NCI-H2227 (cell line): ENCODE measurements around the gene TP53TG3.
"Not testable (repeated sequence)": the region's sequence is repeated elsewhere in the genome, so short reads cannot be mapped to it uniquely, and the experiment has no call there.

Experiments used
- DNase-seq: peaks from one replicate; lab custom pipeline; 2025; ENCODE audit not compliant: unreplicated experiment; lab: John Stamatoyannopoulos, UW

The TP53TG3 gene, protein sequence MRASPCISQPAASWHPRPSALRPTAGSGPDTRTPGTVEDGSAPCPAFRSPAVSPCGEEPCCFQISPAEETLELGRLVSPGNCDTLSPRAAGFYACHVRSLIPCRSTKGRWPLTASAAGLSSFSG

DNA sequence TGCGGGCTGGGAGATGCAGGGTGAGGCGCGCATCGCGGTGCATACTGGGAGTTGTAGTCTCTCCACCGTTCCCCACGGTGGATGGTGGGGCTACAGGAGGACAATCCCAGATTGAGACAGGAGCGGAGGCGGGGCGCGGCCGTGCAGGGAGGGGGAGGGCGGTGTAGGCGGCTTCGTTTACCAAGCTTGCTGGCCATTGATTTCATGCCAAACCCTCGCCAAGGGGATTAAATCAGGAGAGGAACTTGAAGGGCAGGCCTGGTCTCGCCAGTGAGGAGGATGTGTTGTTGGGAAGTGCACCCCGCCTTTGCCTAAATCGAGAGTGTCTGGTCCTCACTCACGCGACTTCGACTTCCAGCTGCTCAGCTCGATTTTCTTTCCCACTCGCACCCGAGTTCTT lies at the start of gene TP53TG3:
TP53TG3 (minus strand) TSS at position 101 of the 400 bp plus-strand sequence; CDS start at position 33, 68 bp downstream.
- DNase-seq, result not testable (repeated sequence)

DNA sequence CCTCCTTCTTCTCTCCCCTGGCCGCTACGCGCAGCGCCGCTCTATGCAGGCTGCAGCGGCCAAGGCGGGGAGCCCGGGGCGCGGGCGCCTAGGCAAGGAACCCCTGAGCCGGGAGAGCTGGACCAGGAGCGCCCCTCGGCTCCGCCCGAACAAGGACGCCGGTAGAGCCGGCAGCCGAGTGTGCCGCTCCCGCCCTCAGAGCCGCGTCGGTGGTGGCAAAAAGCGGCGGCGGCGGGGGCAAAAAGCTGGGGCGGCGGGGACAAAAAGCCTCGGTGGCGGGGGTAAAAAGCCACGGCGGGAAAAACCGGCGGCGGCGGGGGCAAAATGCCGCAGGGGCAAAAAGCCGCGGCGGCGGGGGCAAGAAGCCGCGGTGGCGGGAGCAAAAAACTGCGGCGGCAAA lies 25.1 kb downstream of the TP53TG3 start:
- not testable (repeated sequence) for DNase-seq

DNA sequence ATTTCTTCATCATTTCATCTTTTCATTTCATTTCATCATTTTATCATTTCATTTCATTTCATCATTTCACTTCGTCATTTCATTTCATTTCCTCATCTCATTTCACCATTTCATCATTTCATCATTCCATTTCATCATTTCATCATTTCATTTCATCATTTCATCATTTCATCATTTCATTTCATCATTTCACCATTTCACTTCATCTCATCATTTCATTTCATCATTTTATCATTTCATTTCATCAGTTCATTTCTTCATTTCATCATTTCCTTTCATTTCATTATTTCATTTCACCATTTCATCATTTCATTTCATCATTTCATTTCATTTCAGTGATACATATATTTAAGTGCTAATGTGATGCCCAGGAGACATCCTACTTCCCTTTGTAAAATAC lies 28.4 kb downstream of the TP53TG3 start:
- DNase-seq, result not testable (repeated sequence)

DNA sequence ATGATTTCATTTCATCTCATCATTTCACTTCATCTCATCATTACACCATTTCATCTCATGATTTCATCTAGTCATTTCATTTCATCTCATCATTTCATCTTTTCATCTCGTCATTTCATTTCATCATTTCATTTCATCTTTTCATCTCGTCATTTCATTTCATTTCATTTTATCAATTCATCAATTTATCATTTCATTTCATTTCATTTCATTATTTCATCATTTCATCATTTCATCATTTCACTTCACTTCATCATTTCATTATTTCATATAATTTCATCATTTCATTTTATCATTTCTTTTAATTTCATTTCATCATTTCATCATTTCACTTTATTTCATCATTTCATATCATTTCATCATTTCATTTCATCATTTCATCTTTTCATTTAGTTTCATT lies 29.2 kb downstream of the TP53TG3 start:
- DNase-seq, result not testable (repeated sequence)

DNA sequence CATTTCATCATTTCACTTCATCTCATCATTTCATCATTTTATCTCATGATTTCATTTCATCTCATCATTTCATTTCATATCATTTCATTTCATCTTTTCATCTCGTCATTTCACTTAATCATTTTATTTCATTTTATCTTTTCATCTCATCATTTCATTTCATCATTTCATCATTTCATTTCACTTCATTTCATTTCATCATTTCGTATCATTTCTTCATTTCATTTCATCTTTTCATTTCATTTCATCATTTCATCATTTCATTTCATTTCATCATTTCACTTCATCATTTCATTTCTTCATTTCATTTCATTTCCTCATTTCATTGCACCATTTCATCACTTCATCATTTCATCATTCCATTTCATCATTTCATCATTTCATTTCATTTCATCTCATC lies 29.8 kb downstream of the TP53TG3 start:
- not testable (repeated sequence) for DNase-seq

DNA sequence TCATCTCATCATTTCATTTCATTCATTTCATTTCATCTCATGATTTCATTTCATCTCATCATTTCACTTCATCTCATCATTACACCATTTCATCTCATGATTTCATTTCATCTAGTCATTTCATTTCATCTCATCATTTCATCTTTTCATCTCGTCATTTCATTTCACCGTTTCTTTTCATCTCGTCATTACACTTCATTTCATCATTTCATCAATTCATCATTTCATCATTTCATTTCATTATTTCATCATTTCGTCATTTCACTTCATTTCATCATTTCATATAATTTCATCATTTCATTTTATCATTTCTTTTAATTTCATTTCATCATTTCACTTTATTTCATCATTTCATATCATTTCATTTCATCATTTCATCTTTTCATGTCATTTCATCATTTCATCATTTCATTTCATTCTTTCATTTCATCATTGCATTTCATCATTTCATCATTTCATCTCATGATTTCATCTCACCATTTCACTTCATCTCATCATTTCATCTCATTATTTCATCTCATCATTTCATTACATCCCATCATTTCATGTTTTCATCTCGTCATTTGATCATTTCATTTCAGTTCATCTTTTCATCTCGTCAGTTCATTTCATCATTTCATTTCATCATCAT lies 30.6 kb downstream of the TP53TG3 start:
- DNase-seq, result not testable (repeated sequence)

DNA sequence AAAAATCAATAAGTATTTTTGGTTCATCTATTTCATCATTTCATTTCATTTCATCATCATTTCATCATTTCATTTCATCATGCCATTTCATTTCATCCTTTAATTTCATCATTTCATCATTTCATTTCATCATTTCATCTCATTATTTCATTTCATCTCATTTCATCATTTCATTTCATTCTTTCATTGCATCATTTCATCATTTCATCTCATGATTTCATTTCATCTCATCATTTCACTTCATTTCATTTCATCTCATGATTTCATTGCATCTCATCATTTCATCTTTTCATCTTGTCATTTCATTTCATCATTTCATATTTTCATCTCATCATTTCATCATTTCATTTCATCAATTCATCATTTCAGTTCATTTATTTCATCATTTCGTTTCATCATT lies 31.2 kb downstream of the TP53TG3 start:
- not testable (repeated sequence) for DNase-seq

DNA sequence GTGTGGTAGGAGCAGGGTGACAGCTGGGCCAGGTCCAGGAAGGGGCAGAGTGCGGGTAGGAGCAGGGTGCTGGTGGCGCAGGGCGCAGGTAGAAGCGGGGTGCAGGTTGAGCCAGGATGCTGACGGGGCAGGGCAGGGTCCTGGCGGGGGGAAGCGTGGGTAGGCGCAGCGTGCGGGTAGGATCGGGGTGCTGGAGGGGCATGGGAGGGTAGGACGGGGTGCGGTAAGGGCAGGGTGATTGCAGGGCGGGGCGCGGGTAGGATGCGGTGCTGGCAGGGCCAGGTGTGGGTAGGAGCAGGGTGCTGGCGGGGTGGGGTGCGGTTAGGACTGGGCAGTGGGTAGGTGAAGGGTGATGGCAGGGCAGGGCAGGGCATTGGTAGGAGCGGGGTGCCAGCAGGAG lies 38.4 kb downstream of the TP53TG3 start:
- not testable (repeated sequence) for DNase-seq

DNA sequence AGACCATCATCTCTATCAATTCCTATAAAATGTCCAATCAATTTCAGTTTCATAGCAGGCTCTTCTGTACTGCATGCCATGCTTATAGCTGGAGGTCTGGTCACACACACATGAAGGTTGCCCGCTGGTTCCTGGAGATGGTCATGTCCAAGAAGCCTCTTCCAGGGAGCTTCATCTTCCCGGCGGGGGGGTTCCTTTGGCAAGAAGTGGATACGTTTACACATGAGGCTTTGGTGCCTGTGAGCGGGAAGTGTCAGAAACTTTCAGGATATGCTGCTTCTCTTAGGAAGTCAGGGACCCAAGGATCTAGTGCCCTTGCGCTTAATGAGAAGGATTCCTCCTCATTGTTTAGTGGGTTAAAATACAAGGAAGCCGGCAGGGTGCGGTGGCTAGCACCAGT lies 43.9 kb downstream of the TP53TG3 start:
- not testable (repeated sequence) for DNase-seq
